ENCODE measurements around the gene RUNDC3A.
"Not testable (repeated sequence)": the region's sequence is repeated elsewhere in the genome, so short reads cannot be mapped to it uniquely, and the experiment has no call there.

RUNDC3A gene

GRCh38 chr17:44321246-44322120 lies 13.1 kb downstream of the RUNDC3A start:
- no peak for DNase-seq

GRCh38 chr17:44322236-44322895 lies 14.0 kb downstream of the RUNDC3A start:
- DNase-seq = no peak

GRCh38 chr17:44323359-44324091 lies 15.1 kb downstream of the RUNDC3A start:
- DNase-seq = no peak

GRCh38 chr17:44324092-44324570 lies 15.7 kb downstream of the RUNDC3A start:
- DNase-seq = peak in 1 of 2 experiments; percentile 26

GRCh38 chr17:44324571-44325275 lies 16.3 kb downstream of the RUNDC3A start, which contains the start of gene SLC25A39:
SLC25A39 (minus strand) TSS chr17:44324823; CDS start chr17:44323562, 1,261 bp downstream.
- DNase-seq = peak; percentile 80 to 96

- peak; percentile 89 to 93 for DNase-seq
These were observed 18.6 kb downstream of the RUNDC3A start for GRCh38 chr17:44326861-44327444.

- DNase-seq = no peak
These were observed 19.5 kb downstream of the RUNDC3A start for GRCh38 chr17:44327715-44328449.

- not testable (repeated sequence) for DNase-seq
These were observed 21.1 kb downstream of the RUNDC3A start for GRCh38 chr17:44329516-44329915.

GRCh38 chr17:44330263-44330662 lies 21.9 kb downstream of the RUNDC3A start:
- not testable (repeated sequence) for DNase-seq

- DNase-seq = peak; percentile 68 to 73
These were observed 22.9 kb downstream of the RUNDC3A start for GRCh38 chr17:44331249-44331760.

GRCh38 chr17:44333371-44333770 lies 25.0 kb downstream of the RUNDC3A start:
- no peak for DNase-seq

- no peak for DNase-seq
These were observed 25.9 kb downstream of the RUNDC3A start for GRCh38 chr17:44334315-44334714.

GRCh38 chr17:44334727-44335126 lies 26.3 kb downstream of the RUNDC3A start:
- DNase-seq = no peak

GRCh38 chr17:44335564-44335963 lies 27.2 kb downstream of the RUNDC3A start:
- no peak for DNase-seq

GRCh38 chr17:44335968-44336367 lies 27.6 kb downstream of the RUNDC3A start:
- no peak for DNase-seq

- DNase-seq = no peak
These were observed 30.3 kb downstream of the RUNDC3A start for GRCh38 chr17:44338702-44339101.

- not testable (repeated sequence) for DNase-seq
These were observed 32.2 kb downstream of the RUNDC3A start for GRCh38 chr17:44340553-44340952.

GRCh38 chr17:44343510-44344209 lies 35.3 kb downstream of the RUNDC3A start:
- no peak for DNase-seq

- peak; percentile 95 for DNase-seq
These were observed 36.6 kb downstream of the RUNDC3A start, which contains the start of gene GRN for GRCh38 chr17:44344939-44345453. GRN (plus strand) TSS chr17:44345302; CDS start chr17:44349165, 3,863 bp downstream.

- DNase-seq = peak; percentile 51 to 59
These were observed 37.1 kb downstream of the RUNDC3A start for GRCh38 chr17:44345454-44346026.

All from NCI-H1930 (cell line).